ENCODE measurements around the gene TNFSF12. TPM values are rescaled to one million over a fixed set of nuclear protein-coding genes. Genes with fewer than 3 reads are reported as not detected.
A peak's percentile ranks its signal among the peaks of the same experiment; 100 is the strongest.

Gene TNFSF12
- total and polyA plus RNA-seq, 12 donors: 3.3 to 134 (median 54.7) TPM

GRCh38 chr17:7587420-7588151 is 38.7 kb downstream of the TNFSF12 start:
- Histone ChIP-seq H3K9me3 (replicated peaks in 1 of 3) (no peaks in the 10 kb centered on the region), H3K27me3 (no peaks in the 10 kb centered on the region), H3K4me3 (no peak overlapping the region), H3K27ac (peak overlapping the region in 1 of 5 donors; percentile 7), H3K4me1 (replicated peaks in 1 of 2) (peaks cover 15 to 31% of the 10 kb centered on the region in 2 donors), H3K36me3 (replicated peaks in 1 of 2) (peaks cover 0 to 41% of the 10 kb centered on the region in 2 donors)
- TF ChIP-seq POLR2A (IDR thresholded peaks at IDR 0.05): no peak
- no peak for TF ChIP-seq CTCF (IDR thresholded peaks at IDR 0.05)
- intact Hi-C loops (cut with DNase I): no loop called here
- no peak for DNase-seq
- 66 to 73% (median 70%) methylated on average over 10 to 12 of the region's 12 CpGs for WGBS, 4 donors

GRCh38 chr17:7588553-7589203 is 39.8 kb downstream of the TNFSF12 start:
- WGBS, 4 donors: 61 to 85% (median 66%) methylated on average over 6 to 30 of the region's 30 CpGs
- Histone ChIP-seq H3K4me3 (peak overlapping the region in 1 of 4 donors; percentile 12), H3K36me3 (replicated peaks in 1 of 2) (peaks cover 0 to 52% of the 10 kb centered on the region in 2 donors), H3K4me1 (replicated peaks in 1 of 2) (peaks cover 8 to 22% of the 10 kb centered on the region in 2 donors), H3K9me3 (replicated peaks in 1 of 3) (no peaks in the 10 kb centered on the region), H3K27ac (peak overlapping the region in 2 of 5 donors; percentile 42 to 46), H3K27me3 (no peaks in the 10 kb centered on the region)
- no peak for TF ChIP-seq POLR2A (IDR thresholded peaks at IDR 0.05)
- no peak for TF ChIP-seq CTCF (IDR thresholded peaks at IDR 0.05)
- no peak for DNase-seq
- intact Hi-C loops (cut with DNase I): no loop called here

GRCh38 chr17:7589204-7589868 is 40.5 kb downstream of the TNFSF12 start:
- Histone ChIP-seq H3K27ac (peak overlapping the region in 2 of 5 donors; percentile 42 to 46), H3K9me3 (replicated peaks in 1 of 3) (no peaks in the 10 kb centered on the region), H3K4me3 (peak overlapping the region in 1 of 4 donors; percentile 12), H3K27me3 (no peaks in the 10 kb centered on the region), H3K4me1 (replicated peaks in 1 of 2) (peaks cover 8 to 21% of the 10 kb centered on the region in 2 donors), H3K36me3 (replicated peaks in 1 of 2) (peaks cover 0 to 58% of the 10 kb centered on the region in 2 donors)
- WGBS, 4 donors: 10 to 100% (median 17%) methylated on average over 1 to 56 of the region's 56 CpGs
- TF ChIP-seq CTCF (IDR thresholded peaks at IDR 0.05) (peak; percentile 77 to 90 (median 84)), POLR2A (IDR thresholded peaks at IDR 0.05) (no peak)
- peak; percentile 81 to 94 (median 86) for DNase-seq
- intact Hi-C loops (cut with DNase I): no loop called here
